K562 (cell line): ENCODE measurements around the gene C3AR1. TPM values are rescaled to one million over a fixed set of nuclear protein-coding genes. Genes with fewer than 3 reads are reported as not detected.

Experiments
- CLOCK ChIP-seq: fragments of 250-450 bp; sonication (Bioruptor Pico); IDR thresholded peaks from 2 replicates; pipeline ENCODE4 v1.4.0; 2020; ENCODE audit warnings: mild to moderate bottlenecking, moderate library complexity, borderline replicate concordance
- CREM ChIP-seq: IDR thresholded peaks from 2 replicates; pipeline ENCODE4 v1.6.1; 2014; ENCODE audit warnings: antibody characterized with exemption, low read depth
- CTCFL ChIP-seq: IDR thresholded peaks from 2 replicates; pipeline ENCODE4 v1.6.1; 2011; ENCODE audit warnings: borderline replicate concordance, low read depth, mild to moderate bottlenecking, moderate library complexity, low read length; ENCODE audit not compliant: insufficient read depth, poor library complexity, severe bottlenecking
- E2F8 ChIP-seq: fragments of 450-650 bp; IDR thresholded peaks from 2 replicates; pipeline ENCODE4 v1.7.1; 2018; ENCODE audit warnings: mild to moderate bottlenecking, low read depth; ENCODE audit not compliant: partially characterized antibody
- EGR1 ChIP-seq: fragments of 450-650 bp; conservative IDR thresholded peaks from 2 replicates; pipeline ENCODE4 v1.6.1; 2017; ENCODE audit warnings: mild to moderate bottlenecking
- HCFC1 ChIP-seq: IDR thresholded peaks from 2 replicates; pipeline ENCODE4 v1.6.1; 2012; ENCODE audit warnings: low read depth, low read length, improper control_type of control experiment
- KDM5B ChIP-seq: fragments of 200-600 bp; sonication (generic); IDR thresholded peaks from 2 replicates; pipeline ENCODE4 v1.6.1; 2012; ENCODE audit warnings: low read depth, mild to moderate bottlenecking, moderate library complexity, low read length, control low read depth, inconsistent platforms; ENCODE audit not compliant: insufficient replicate concordance
- MAFG ChIP-seq: fragments of 450-650 bp; conservative IDR thresholded peaks from 2 replicates; pipeline ENCODE4 v1.6.1; 2016; ENCODE audit warnings: missing genetic modification characterization, missing compliant biosample characterization
- PHTF2 ChIP-seq: fragments of 250-450 bp; sonication (Bioruptor Pico); IDR thresholded peaks from 2 replicates; pipeline ENCODE4 v1.5.0; 2021; ENCODE audit warnings: mild to moderate bottlenecking
- PTRF ChIP-seq: fragments of 450-650 bp; IDR thresholded peaks from 2 replicates; pipeline ENCODE4 v1.6.1; 2016; ENCODE audit warnings: mild to moderate bottlenecking, missing genetic modification characterization, missing compliant biosample characterization
- RBM14 ChIP-seq: fragments of 200-400 bp; formaldehyde crosslinking; IDR thresholded peaks from 2 replicates; pipeline ENCODE4 v1.6.1; 2018; ENCODE audit warnings: low read depth, mild to moderate bottlenecking, low read length, moderate library complexity, borderline replicate concordance; ENCODE audit not compliant: insufficient read depth
- RBM17 ChIP-seq: fragments of 200-400 bp; formaldehyde crosslinking; IDR thresholded peaks from 2 replicates; pipeline ENCODE4 v1.6.1; 2017; ENCODE audit warnings: low read depth, mild to moderate bottlenecking, low read length, borderline replicate concordance
- SIN3A ChIP-seq, 2 experiments: fragments of 150-350 bp in 1 of 2; IDR thresholded peaks; 2 replicates each; pipeline ENCODE4 v1.6.1; 2011 to 2016; ENCODE audit warnings: borderline replicate concordance in 2 of 2, low read depth in 2 of 2, low read length in 2 of 2, mild to moderate bottlenecking in 2 of 2, moderate library complexity in 2 of 2; ENCODE audit not compliant: control insufficient read depth in 1 of 2
- SOX6 ChIP-seq: fragments of 450-650 bp; IDR thresholded peaks from 2 replicates; pipeline ENCODE4 v1.6.1; 2014; ENCODE audit warnings: mild to moderate bottlenecking
- TAL1 ChIP-seq: fragments of 450-650 bp; IDR thresholded peaks from 2 replicates; pipeline ENCODE4 v1.6.1; 2016; ENCODE audit warnings: mild to moderate bottlenecking
- TEAD4 ChIP-seq, 2 experiments: sonication (generic) in 1 of 2; formaldehyde crosslinking in 1 of 2; IDR thresholded peaks; 2 replicates each; pipeline versions ENCODE4 v1.6.1 to v1.8.0; 2012 to 2022; ENCODE audit warnings: borderline replicate concordance in 1 of 2, inconsistent platforms in 1 of 2, low read length in 1 of 2, mild to moderate bottlenecking in 1 of 2, missing genetic modification reagents in 1 of 2
- TRIM24 ChIP-seq, 2 experiments: fragments of 450-650 bp; IDR thresholded peaks; 2 replicates each; pipeline ENCODE4 v1.6.1; 2016
- ZNF124 ChIP-seq: sonication (generic); formaldehyde crosslinking; IDR thresholded peaks from 2 replicates; pipeline ENCODE4 v1.8.1; 2022; ENCODE audit warnings: missing genetic modification reagents
- ZNF586 ChIP-seq: fragments of 450-650 bp; formaldehyde crosslinking; conservative IDR thresholded peaks from 2 replicates; pipeline ENCODE4 v1.4.0; 2020; ENCODE audit warnings: mild to moderate bottlenecking, moderate library complexity
- ZNF668 ChIP-seq: fragments of 250-450 bp; sonication (Bioruptor Pico); IDR thresholded peaks from 2 replicates; pipeline ENCODE4 v1.8.0; 2022; ENCODE audit warnings: mild to moderate bottlenecking, inconsistent platforms
- ZNF699 ChIP-seq: fragments of 250-450 bp; sonication (Bioruptor Pico); IDR thresholded peaks from 2 replicates; pipeline ENCODE4 v1.8.0; 2021; ENCODE audit warnings: mild to moderate bottlenecking, moderate library complexity; ENCODE audit not compliant: insufficient replicate concordance
- polyA plus RNA-seq, 8 experiments: library from polyadenylated mRNA; depleted of rRNA in 4 of 8; stranded (reverse) in 5 of 8; unstranded in 3 of 8; fragments of >200 nt; fragmentation: Nextera tagmentation in 2 of 8; fragmentation: Illumina TruSeq in 1 of 8; extraction: Ambion mirVana in 2 of 8; extraction: Trizol in 1 of 8; gene quantifications; 2 replicates each; pipeline versions ENCODE4 v1.2.1 to v1.2.3, GENCODE V29; 2011 to 2014; ENCODE audit warnings: inconsistent platforms in 1 of 8, missing spikeins in 1 of 8
- total RNA-seq, 7 experiments: library from RNA; depleted of rRNA in 6 of 7; stranded (reverse); fragments of >200 nt in 6 of 7; fragmentation: Illumina TruSeq in 2 of 7; extraction: Trizol in 2 of 7; gene quantifications; 2 replicates each; pipeline versions ENCODE4 v1.2.1 to v1.2.3, GENCODE V29; 2011 to 2021; ENCODE audit warnings: low replicate concordance in 1 of 7

C3AR1 gene
- total and polyA plus RNA-seq, 9 of the 15 experiments (the other 6 are each of a cell fraction or from before 2014, with no cell fraction given), result 2.2 to 12.9 (median 5.3) TPM

- no peak for TF ChIP-seq EGR1
- no peak for TF ChIP-seq CLOCK (CRISPR knock-in tag)
- TF ChIP-seq SOX6, result no peak
- no peak for TF ChIP-seq PHTF2 (CRISPR knock-in tag)
- no peak for TF ChIP-seq KDM5B
- no peak for TF ChIP-seq RBM14
- TF ChIP-seq ZNF124 (CRISPR knock-in tag), result no peak
- TF ChIP-seq E2F8, result no peak
- no peak for TF ChIP-seq TEAD4 (IDR thresholded peaks at IDR 0.05; ENCODE audit: low read length)
- no peak for TF ChIP-seq TEAD4 (CRISPR knock-in tag; IDR thresholded peaks at IDR 0.05; ENCODE audit: borderline replicate concordance)
- no peak for TF ChIP-seq TAL1
- TF ChIP-seq RBM17, result no peak
- TF ChIP-seq PTRF (tag), result no peak
- TF ChIP-seq TRIM24 (IDR thresholded peaks at IDR 0.05), result no peak
- no peak for TF ChIP-seq CTCFL
- no peak for TF ChIP-seq MAFG
- no peak for TF ChIP-seq HCFC1
- TF ChIP-seq SIN3A (IDR thresholded peaks at IDR 0.05; ENCODE audit: borderline replicate concordance in 2 of 2, control insufficient read depth in 1 of 2, low read depth in 2 of 2, low read length in 2 of 2), result no peak
- no peak for TF ChIP-seq ZNF668 (CRISPR knock-in tag)
- TF ChIP-seq CREM, result peak; percentile 83
- TF ChIP-seq ZNF586, result no peak
- no peak for TF ChIP-seq ZNF699 (CRISPR knock-in tag)
Observed at GRCh38 chr12:8026291-8026900, 39.8 kb downstream of the C3AR1 start (continued).
